Measurements from ENCODE around the gene ZNF462. TPM values are rescaled to one million over a fixed set of nuclear protein-coding genes. Genes with fewer than 3 reads are reported as not detected.

The ZNF462 gene
- total RNA-seq, 1 donor from 2014 or later = 103 TPM

- no peak for TF ChIP-seq CTCF (IDR thresholded peaks at IDR 0.05; ENCODE audit: unreplicated experiment)
- Mint-ChIP-seq H3K27me3 (no peaks in the 10 kb centered on the region), H3K27ac (no peak overlapping the region), H3K36me3 (ENCODE audit: insufficient read depth) (peaks cover 40% of the 10 kb centered on the region), H3K4me1 (ENCODE audit: low read depth) (peaks cover 34% of the 10 kb centered on the region), H3K4me3 (ENCODE audit: low read depth) (no peak overlapping the region), H3K9me3 (ENCODE audit: low read depth) (peaks cover 6% of the 10 kb centered on the region)
- DNase-seq (ENCODE audit: low spot score, unreplicated experiment) = no peak
These were observed 102.0 kb downstream of the ZNF462 start for GRCh38 chr9:106964822-106965525.

DNA sequence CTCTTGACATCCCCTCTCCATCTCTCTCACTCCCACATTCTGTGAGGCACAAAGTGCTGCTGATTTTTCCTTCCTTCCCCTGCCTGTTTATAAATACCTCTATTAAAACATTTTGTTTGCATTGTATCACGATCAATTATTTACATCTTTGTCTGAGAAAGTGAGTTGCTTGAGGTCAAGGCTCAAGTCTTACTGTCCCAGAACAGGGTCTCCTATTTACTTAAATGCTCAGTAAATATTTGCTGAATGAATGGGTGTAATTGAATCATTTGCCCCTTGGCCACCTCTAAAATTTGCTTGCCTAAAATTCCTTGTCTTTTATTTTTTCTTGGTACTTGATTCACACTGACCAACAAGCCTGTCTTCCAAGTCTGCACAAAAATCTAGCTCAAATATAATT is 103.5 kb downstream of the ZNF462 start:
- H3K27me3 Mint-ChIP-seq = no peaks in the 10 kb centered on the region
- peaks cover 26% of the 10 kb centered on the region for H3K36me3 Mint-ChIP-seq (ENCODE audit: insufficient read depth)
- no peak for DNase-seq (ENCODE audit: low spot score, unreplicated experiment)
- no peak overlapping the region for H3K4me3 Mint-ChIP-seq (ENCODE audit: low read depth)
- peak overlapping the region; percentile 11 for H3K27ac Mint-ChIP-seq
- peaks cover 35% of the 10 kb centered on the region for H3K4me1 Mint-ChIP-seq (ENCODE audit: low read depth)
- no peak for TF ChIP-seq CTCF (IDR thresholded peaks at IDR 0.05; ENCODE audit: unreplicated experiment)
- peaks cover 3% of the 10 kb centered on the region for H3K9me3 Mint-ChIP-seq (ENCODE audit: low read depth)

DNA sequence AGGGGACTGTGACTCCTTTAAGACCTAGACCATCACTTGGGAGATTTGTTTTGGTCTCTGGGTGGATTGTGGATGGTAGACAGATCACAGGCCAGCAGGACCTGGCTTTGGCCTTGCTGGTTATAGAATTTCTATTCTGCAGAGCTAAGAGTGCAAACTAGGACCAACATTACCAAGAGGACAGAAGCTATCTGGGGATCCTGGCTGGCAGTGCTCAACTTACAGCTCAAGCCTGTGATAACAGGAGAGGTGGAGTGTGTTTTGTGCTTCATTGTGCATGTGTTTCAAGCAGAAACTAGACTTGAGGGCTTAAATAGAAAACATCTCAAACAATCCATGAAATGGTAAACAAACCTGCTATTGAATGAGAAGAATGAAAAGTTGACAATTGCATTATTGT is 106.7 kb downstream of the ZNF462 start:
- H3K9me3 Mint-ChIP-seq (ENCODE audit: low read depth) = no peaks in the 10 kb centered on the region
- H3K27me3 Mint-ChIP-seq = no peaks in the 10 kb centered on the region
- DNase-seq (ENCODE audit: low spot score, unreplicated experiment) = no peak
- H3K4me1 Mint-ChIP-seq (ENCODE audit: low read depth) = peaks cover 35% of the 10 kb centered on the region
- no peak overlapping the region for H3K27ac Mint-ChIP-seq
- H3K4me3 Mint-ChIP-seq (ENCODE audit: low read depth) = no peak overlapping the region
- H3K36me3 Mint-ChIP-seq (ENCODE audit: insufficient read depth) = peaks cover 30% of the 10 kb centered on the region
- no peak for TF ChIP-seq CTCF (IDR thresholded peaks at IDR 0.05; ENCODE audit: unreplicated experiment)

- Mint-ChIP-seq H3K27me3 (no peaks in the 10 kb centered on the region), H3K36me3 (ENCODE audit: insufficient read depth) (peaks cover 31% of the 10 kb centered on the region), H3K27ac (peak overlapping the region; percentile 35), H3K4me3 (ENCODE audit: low read depth) (no peak overlapping the region), H3K9me3 (ENCODE audit: low read depth) (no peaks in the 10 kb centered on the region), H3K4me1 (ENCODE audit: low read depth) (peaks cover 29% of the 10 kb centered on the region)
- DNase-seq (ENCODE audit: low spot score, unreplicated experiment) = no peak
- TF ChIP-seq CTCF (IDR thresholded peaks at IDR 0.05; ENCODE audit: unreplicated experiment) = no peak
These were observed 107.4 kb downstream of the ZNF462 start for GRCh38 chr9:106970219-106970975.

DNA sequence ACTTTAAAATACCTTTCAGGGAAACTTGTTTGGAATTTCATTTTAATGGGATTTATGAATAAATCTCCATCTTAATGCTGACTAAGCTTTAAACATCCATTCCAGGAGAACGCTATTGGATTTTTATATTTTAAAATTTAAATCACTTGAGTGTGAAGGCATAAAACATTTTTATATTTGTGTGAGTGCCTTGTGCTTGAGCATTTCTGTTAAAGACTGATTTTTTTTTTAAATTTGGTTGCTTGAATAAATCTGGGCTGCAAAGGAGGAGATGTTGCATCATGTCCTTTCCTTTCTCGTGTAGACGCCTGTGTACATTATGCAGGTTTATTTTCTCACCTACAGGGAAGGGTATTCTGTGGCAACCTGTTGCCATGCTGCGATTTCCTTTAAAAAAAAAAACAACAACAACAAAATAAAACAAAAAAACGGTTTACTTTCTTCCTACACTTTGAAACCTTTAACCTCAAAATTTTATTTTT is 108.1 kb downstream of the ZNF462 start:
- H3K4me1 Mint-ChIP-seq (ENCODE audit: low read depth) = peaks cover 26% of the 10 kb centered on the region
- no peaks in the 10 kb centered on the region for H3K27me3 Mint-ChIP-seq
- H3K9me3 Mint-ChIP-seq (ENCODE audit: low read depth) = no peaks in the 10 kb centered on the region
- no peak overlapping the region for H3K27ac Mint-ChIP-seq
- no peak for TF ChIP-seq CTCF (IDR thresholded peaks at IDR 0.05; ENCODE audit: unreplicated experiment)
- H3K4me3 Mint-ChIP-seq (ENCODE audit: low read depth) = no peak overlapping the region
- DNase-seq (ENCODE audit: low spot score, unreplicated experiment) = no peak
- H3K36me3 Mint-ChIP-seq (ENCODE audit: insufficient read depth) = peaks cover 35% of the 10 kb centered on the region

Data from progenitor cell of endocrine pancreas (in vitro differentiated cells).